NB4 (cell line): ENCODE measurements around the gene COX7A2.

Experiments used
- MYC ChIP-seq: IDR thresholded peaks from 2 replicates; pipeline ENCODE4 v1.6.1; 2011; ENCODE audit warnings: low read depth, low read length
- POLR2A ChIP-seq: IDR thresholded peaks from 2 replicates; pipeline ENCODE4 v1.6.1; 2011; ENCODE audit warnings: mild to moderate bottlenecking; ENCODE audit not compliant: insufficient read length; ENCODE audit errors: extremely low read depth
- TF ChIP-seq, protein P1 (sequence below): IDR thresholded peaks from one replicate; pipeline ENCODE4 v1.5.1; 2012; ENCODE audit warnings: low read depth, low read length
- TF ChIP-seq, protein P2 (sequence below): IDR thresholded peaks from 2 replicates; pipeline ENCODE4 v1.6.1; 2011; ENCODE audit warnings: low read depth, low read length

DNA sequence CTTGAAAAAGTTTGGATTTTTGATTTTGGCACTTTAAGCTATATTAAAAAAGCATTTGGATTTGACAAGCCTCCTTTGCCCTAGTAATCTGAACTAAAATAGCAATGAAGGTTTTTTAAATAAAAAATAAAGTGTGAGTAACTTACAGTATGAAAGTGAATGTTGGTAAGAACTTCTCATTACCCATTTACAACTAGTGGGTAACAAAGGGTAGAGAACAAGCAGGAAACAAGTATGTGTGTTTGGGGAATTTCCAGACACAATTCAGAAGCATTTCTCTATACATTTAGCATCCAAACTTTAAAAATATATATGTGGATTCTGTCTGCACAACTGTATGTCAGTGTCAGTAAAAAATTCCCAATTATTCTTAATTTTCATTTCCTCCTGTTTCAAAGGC is 38.1 kb upstream of the COX7A2 start:
- TF ChIP-seq, protein P1, sequence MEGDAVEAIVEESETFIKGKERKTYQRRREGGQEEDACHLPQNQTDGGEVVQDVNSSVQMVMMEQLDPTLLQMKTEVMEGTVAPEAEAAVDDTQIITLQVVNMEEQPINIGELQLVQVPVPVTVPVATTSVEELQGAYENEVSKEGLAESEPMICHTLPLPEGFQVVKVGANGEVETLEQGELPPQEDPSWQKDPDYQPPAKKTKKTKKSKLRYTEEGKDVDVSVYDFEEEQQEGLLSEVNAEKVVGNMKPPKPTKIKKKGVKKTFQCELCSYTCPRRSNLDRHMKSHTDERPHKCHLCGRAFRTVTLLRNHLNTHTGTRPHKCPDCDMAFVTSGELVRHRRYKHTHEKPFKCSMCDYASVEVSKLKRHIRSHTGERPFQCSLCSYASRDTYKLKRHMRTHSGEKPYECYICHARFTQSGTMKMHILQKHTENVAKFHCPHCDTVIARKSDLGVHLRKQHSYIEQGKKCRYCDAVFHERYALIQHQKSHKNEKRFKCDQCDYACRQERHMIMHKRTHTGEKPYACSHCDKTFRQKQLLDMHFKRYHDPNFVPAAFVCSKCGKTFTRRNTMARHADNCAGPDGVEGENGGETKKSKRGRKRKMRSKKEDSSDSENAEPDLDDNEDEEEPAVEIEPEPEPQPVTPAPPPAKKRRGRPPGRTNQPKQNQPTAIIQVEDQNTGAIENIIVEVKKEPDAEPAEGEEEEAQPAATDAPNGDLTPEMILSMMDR: no peak
- no peak for TF ChIP-seq MYC
- TF ChIP-seq POLR2A: no peak
- TF ChIP-seq, protein P2, sequence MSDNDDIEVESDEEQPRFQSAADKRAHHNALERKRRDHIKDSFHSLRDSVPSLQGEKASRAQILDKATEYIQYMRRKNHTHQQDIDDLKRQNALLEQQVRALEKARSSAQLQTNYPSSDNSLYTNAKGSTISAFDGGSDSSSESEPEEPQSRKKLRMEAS: no peak
